Measurements from ENCODE around the gene FCGR1A.
"Not testable (repeated sequence)": the region's sequence is repeated elsewhere in the genome, so short reads cannot be mapped to it uniquely, and the experiment has no call there.

The FCGR1A gene

GRCh38 chr1:149782600-149782999 lies at the start of gene FCGR1A:
FCGR1A (plus strand) TSS chr1:149782694; CDS start chr1:149782744, 50 bp downstream.
- DNase-seq, result not testable (repeated sequence)

GRCh38 chr1:149732781-149733180 lies 49.7 kb upstream of the FCGR1A start:
- not testable (repeated sequence) for DNase-seq

DNA sequence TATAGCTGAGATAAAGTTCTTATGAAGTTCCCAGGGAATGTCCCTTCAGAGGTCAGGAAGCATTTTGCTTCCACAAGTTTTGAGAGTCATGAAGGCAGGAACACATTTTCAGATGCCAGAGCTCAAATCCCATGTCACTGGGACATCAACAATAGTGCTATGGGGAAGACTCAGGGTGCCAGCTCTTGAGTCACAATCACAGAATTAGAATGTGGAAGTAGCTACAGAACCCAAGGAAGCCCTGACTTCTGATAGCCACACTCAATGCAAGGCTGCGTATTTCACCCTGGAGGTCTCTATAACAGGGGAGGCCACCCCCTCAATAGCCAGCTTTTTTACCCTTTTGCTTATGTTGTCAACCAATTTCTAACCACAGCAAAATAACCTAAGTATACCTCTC lies 47.8 kb upstream of the FCGR1A start:
- DNase-seq, result not testable (repeated sequence)

DNA sequence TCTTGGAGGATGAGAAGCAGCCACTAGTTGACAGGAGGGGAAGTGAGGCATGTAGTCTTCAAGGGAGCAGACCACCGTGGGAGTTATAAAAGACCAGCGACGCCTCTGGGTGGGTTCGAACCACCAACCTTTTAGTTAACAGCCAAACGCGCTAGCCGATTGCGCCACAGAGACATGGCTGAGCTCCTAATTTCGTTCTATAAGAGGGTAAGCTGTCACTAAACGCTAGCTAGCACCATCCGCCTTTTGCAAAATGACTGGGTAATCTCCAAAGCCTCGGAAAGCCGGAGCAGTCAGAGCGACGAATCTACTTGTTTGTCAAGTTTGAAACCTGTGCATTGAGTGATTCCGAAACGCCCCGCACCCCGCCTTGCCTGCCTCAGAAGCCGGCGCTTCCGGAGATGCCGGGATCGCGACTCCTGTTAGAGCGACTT lies 42.3 kb upstream of the FCGR1A start:
- peak; percentile 39 for DNase-seq

DNA sequence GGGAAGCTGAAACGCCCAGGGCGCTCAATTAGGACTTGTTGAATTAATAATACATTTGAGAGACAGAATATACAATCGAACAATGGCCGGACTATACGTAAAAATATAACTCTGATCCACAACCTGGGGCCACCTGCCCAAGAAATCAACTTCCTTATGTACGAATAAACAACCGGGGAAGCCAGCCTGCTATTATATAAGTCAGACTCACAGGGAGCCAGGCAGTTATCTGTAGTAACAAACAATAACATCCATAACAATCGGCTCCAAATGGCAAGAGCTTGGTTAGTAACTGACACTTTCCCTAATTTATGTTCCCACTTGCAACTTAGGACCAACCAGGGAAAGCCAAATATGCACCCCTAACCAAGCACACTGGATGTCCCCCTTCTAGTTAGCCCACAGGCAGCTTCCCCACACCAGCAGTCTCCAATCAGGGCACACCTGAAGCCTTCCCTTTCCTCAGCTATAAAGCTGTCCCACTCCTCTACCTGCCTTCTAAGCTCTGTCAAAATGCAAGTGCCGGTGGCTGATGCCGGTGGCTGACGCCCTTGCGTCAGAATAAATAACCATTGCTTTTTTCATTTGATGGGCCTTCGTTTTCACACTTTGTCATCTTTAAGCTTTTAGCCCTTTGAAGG lies 41.8 kb upstream of the FCGR1A start:
- DNase-seq, result not testable (repeated sequence)

DNA sequence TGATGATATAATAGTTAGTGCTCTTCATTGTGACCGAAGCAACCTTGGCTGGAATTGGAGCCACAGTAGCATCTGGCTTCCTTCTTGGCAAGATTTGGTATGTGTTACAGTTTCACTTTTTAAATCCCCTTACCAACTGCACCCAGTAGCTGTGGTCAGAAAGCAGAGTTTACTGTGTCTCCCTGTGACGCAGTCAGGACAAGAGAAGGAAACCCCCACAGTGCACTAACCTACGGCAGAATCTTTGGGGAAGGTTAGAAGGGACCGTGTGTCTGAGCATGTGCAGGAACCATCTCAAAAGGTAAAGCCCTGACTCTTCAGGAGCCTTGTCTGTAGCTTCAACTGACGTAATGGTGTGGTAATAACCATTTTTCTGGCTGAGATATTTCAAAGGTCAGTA lies 40.6 kb upstream of the FCGR1A start:
- not testable (repeated sequence) for DNase-seq

DNA sequence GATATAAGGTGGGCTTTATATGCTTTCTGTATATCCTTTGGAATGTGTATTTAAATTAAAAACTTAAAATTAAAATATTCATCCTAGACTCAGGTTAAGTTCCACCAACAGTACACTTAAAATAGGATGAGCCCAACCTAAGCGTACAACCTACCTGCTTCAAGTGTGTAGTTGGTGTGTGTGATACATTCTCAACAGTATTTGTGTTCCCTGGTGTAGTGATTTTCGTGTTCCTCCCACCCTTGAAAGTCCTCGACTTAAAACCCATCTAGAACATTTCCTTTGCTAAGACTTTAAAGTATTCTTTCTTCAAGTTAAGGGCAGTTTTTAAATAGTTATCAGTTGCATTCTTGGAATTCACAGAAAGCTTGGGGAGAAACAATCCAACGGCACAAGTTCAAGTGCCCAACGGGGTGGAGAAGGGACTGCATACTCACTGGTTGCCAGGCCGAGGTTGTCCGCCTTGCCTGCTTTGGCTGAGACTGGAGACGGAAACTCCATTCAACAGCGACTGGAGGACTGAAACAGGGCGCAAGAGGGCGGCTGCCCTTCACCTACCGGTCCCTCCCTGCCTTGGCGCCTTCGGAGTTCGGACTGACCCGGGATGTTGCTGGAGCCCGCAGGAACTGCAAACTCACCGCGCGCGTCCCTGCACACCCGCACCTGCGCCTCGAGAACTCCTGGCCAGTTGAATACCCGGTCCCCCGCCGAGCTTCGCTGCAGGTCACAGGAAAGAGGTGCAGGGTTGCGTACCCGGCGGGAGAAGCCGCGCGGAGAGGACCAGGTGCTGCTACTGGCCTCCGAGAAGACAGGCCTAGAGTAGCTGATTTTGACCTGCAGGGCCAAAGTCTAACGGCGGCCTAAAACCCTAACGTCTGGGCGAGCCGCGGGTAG lies 35.8 kb upstream of the FCGR1A start:
- DNase-seq, result peak; percentile 14

DNA sequence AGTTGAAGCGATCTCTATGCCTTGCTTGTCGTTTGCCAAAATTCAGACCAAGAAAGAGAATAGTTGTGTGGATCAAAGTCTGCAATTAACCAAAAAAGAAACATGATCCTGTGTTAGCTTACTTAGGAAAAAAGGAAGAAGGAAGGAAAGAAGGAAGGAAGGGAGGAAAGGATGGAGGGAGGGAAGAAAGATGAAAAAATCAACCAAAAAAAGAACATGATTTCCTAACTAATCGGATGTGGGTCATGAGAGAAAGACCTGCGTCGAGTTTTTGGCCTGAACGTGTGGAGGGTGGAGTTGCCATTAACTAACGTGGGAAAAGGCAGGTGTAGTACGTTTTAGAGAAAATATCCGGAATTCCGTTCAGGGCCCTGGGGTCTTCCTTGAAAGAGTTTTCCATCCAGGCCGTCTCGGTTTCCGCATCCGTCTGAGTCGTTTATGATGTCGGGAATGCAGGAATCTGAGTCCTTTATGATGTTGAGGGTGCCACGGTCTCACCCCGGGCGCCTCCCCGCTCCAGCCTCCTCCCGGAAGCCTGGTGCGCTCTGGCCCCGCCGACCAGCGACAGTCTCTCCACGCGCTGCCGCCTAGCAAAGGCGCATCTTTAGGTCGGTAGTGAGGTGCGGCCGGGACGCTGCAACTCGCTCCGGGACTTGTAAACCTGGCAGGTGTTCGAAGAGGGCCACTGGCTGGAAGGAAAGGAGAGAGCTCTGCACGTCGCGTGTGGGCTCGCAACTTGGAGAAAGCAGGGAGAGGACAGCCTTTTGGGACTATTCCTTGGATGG lies 34.9 kb upstream of the FCGR1A start:
- not testable (repeated sequence) for DNase-seq

- not testable (repeated sequence) for DNase-seq
Measured at GRCh38 chr1:149748144-149748500, 34.4 kb upstream of the FCGR1A start.

- DNase-seq, result not testable (repeated sequence)
Measured at GRCh38 chr1:149750562-149750961, 31.9 kb upstream of the FCGR1A start.

GRCh38 chr1:149752186-149752585 lies 30.3 kb upstream of the FCGR1A start:
- DNase-seq, result not testable (repeated sequence)

GRCh38 chr1:149753466-149753865 lies 29.0 kb upstream of the FCGR1A start:
- not testable (repeated sequence) for DNase-seq

DNA sequence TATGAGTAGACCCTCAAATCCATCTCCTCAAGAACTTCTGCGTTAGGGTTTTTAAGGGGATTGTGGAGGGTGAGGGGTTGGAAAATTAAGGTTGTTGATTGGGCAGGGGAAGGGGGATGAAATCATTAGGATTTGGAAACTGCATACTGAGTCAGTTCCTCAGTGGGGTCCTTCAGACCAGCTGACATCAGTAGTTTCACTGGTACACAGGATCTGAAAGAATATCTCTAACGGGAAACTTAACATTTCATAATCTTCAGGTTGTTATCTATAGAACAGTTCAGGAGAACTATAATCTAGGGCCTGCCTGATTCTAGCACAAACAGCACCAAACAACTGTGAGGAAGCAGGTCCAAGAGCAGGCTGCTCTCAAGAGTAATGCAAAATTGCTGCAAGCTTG lies 27.2 kb upstream of the FCGR1A start:
- DNase-seq, result not testable (repeated sequence)

- not testable (repeated sequence) for DNase-seq
Measured at GRCh38 chr1:149762294-149762693, 20.2 kb upstream of the FCGR1A start.

GRCh38 chr1:149764087-149764800 lies 18.2 kb upstream of the FCGR1A start:
- not testable (repeated sequence) for DNase-seq

- not testable (repeated sequence) for DNase-seq
Measured at GRCh38 chr1:149766241-149766640, 16.3 kb upstream of the FCGR1A start.

DNA sequence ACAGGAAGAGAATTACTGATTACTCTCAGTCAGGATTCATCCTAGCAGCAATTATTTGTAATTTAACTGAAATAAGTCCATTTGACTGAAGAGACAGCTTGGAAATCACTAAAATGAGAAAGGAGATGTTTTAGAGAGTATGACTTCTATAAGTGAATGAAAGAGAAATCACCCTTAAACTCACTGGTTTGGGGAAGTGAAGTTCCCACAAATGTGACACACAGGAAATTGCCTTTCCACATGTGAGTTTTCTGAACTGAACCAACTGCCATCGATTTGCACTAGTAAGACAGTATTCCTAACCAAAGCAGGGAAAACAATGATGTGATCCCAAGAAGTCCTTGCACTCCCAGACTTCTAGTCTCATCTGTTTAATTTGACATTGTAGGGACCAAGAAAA lies 13.3 kb upstream of the FCGR1A start:
- DNase-seq, result not testable (repeated sequence)

GRCh38 chr1:149770661-149771060 lies 11.8 kb upstream of the FCGR1A start:
- DNase-seq, result not testable (repeated sequence)

GRCh38 chr1:149771653-149772425 lies 10.7 kb upstream of the FCGR1A start:
- not testable (repeated sequence) for DNase-seq

DNA sequence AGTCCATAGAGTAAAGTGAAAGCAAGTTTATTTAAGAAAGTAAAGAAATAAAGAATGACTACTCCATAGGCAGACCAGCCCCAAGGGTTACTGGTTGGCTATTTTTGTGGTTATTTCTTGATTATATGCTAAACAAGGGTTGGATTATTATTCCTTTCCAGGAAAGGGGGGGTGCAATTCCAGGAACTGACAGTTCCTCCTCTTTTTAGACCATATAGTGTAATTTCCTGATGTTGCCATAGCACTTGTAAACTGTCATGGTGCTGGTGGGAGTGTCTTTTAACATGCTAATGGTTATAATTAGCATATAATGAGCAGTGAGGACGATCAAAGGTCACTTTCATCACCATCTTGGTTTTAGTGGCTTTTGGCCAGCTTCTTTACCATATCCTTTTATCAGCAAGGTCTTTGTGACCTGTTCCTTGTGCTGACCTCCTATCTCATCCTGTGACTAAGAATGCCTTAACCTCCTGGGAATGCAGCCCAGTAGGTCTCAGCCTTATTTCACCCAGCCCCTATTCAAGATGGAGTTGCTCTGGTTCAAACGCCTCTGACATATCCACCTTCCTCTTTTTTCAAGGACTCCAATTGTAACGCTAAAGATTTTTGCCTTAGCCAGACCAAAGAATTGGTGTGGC lies 6.9 kb upstream of the FCGR1A start:
- DNase-seq, result not testable (repeated sequence)

DNA sequence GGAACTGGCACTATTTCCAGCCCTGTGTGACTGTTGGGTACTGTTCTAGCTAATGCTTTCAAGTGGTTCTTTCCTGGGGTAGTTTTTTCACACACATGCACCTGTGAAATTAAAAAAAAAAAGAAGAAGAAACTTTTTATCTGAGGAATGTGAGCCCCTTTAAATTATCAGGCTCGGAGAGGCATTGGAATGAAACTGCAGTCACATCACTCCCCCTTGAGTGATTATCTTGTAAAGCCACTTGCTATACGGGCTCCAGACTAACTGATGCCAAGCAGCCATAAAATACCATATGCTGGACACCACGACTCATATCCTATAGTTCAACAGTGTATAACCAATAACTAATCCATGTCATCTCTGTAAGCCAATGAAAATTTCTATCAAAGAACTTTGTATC lies 5.4 kb upstream of the FCGR1A start:
- not testable (repeated sequence) for DNase-seq
